Heart left ventricle (tissue), 13 donors: ENCODE data around the gene SMPD2.

Experiments used
- CTCF ChIP-seq, 12 donors: fragments of 200-600 bp; sonication (generic) in 4 of 12; IDR thresholded peaks; one replicate each; pipeline versions ENCODE4 v1.5.0 to v1.8.0; 2018 to 2022; ENCODE audit warnings: antibody characterized with exemption in 12 of 12, mild to moderate bottlenecking in 5 of 12
- POLR2A ChIP-seq, 2 donors: fragments of 450-650 bp; IDR thresholded peaks; one replicate each; pipeline ENCODE4 v1.6.1; 2017; ENCODE audit warnings: antibody characterized with exemption in 2 of 2, mild to moderate bottlenecking in 2 of 2, moderate library complexity in 2 of 2
- donor health status: ischemic (EF 13 %, LVEDD 7.1; RV severe dilation, severe dysfunction).
- donor health status: DM: no; HTN: yes; CAD: no.
- donor health status: DM: no; HTN: no; CAD: no.
- donor health status: ischemic (EF 25% LVEDD 6.9; RV normal size, moderate dysfunction).
- donor health status: ischemic (EF 25% LVEDD 5.7; RV mildly dilated, moderate dysfunction).
- donor health status: ischemic (EF 35%, LVEDD 5.7; RV mildly dilated, moderate dysfunction).
- donor health status: nonischemic (EF 11% LVEDD 7.7; RV severe dilation, severe dysfunction).
- donor health status: DM: yes; HTN: yes; CAD: no.
- donor health status: PGD.
- donor health status: ischemic (EF 29% LVEDD 5.4; RV normal size, mild dysfunction).
- donor health status: nonischemic (EF 23%, LVEDD 6.1; RV moderate dilation, normal function).

GRCh38 chr6:109448615-109449014, 8.1 kb downstream of the SMPD2 start:
- TF ChIP-seq CTCF (IDR thresholded peaks at IDR 0.05) (no peak), POLR2A (IDR thresholded peaks at IDR 0.05) (no peak)
